Stomach smooth muscle (tissue), 2 donors: ENCODE results near the gene FAM53B.
A peak's percentile ranks its signal among the peaks of the same experiment; 100 is the strongest.

ENCODE experiments used
- H3K27ac ChIP-seq: one replicate; pipeline ENCODE4 v1.7.0; 2013; ENCODE audit warnings: mild to moderate bottlenecking, low read length, inconsistent platforms
- H3K27me3 ChIP-seq, 2 donors: one replicate each; pipeline ENCODE4 v1.7.0; 2013; ENCODE audit warnings: low read length in 2 of 2; ENCODE audit not compliant: insufficient read depth in 2 of 2, control insufficient read depth in 1 of 2
- H3K36me3 ChIP-seq, 2 donors: one replicate each; pipeline ENCODE4 v1.7.0; 2013; ENCODE audit warnings: low read length in 2 of 2; ENCODE audit not compliant: control insufficient read depth in 2 of 2, insufficient read depth in 2 of 2
- H3K4me1 ChIP-seq: one replicate; pipeline ENCODE4 v1.7.0; 2013; ENCODE audit warnings: low read length; ENCODE audit not compliant: control insufficient read depth, insufficient read depth
- H3K4me3 ChIP-seq, 2 donors: one replicate each; pipeline ENCODE4 v1.7.0; 2013; ENCODE audit warnings: low read length in 2 of 2
- H3K9ac ChIP-seq, 2 donors: one replicate each; pipeline ENCODE4 v1.7.0; 2013; ENCODE audit warnings: low read length in 2 of 2, mild to moderate bottlenecking in 1 of 2
- H3K9me3 ChIP-seq, 2 donors: one replicate each; pipeline ENCODE4 v1.7.0; 2013; ENCODE audit warnings: low read length in 2 of 2; ENCODE audit not compliant: control insufficient read depth in 2 of 2
- donor health status: healthy.
- donor health status: Pancreatic carcinoma.

Gene FAM53B

GRCh38 chr10:124735491-124736286 is 8.5 kb downstream of the FAM53B start:
- peaks cover 89% of the 10 kb centered on the region for H3K4me1 ChIP-seq
- peak overlapping the region; percentile 81 for H3K27ac ChIP-seq
- H3K9me3 ChIP-seq = no peaks in the 10 kb centered on the region
- H3K36me3 ChIP-seq = no peaks in the 10 kb centered on the region
- peak overlapping the region; percentile 47 to 55 for H3K4me3 ChIP-seq
- H3K27me3 ChIP-seq = no peaks in the 10 kb centered on the region
- H3K9ac ChIP-seq = peak overlapping the region; percentile 4 to 47

- H3K9ac ChIP-seq = peak overlapping the region in 1 of 2 donors; percentile 64
- H3K9me3 ChIP-seq = no peaks in the 10 kb centered on the region
- H3K27me3 ChIP-seq = no peaks in the 10 kb centered on the region
- peak overlapping the region; percentile 81 for H3K27ac ChIP-seq
- no peaks in the 10 kb centered on the region for H3K36me3 ChIP-seq
- H3K4me1 ChIP-seq = peaks cover 80% of the 10 kb centered on the region
- no peak overlapping the region for H3K4me3 ChIP-seq
Measured at GRCh38 chr10:124734311-124735166, 9.6 kb downstream of the FAM53B start.

GRCh38 chr10:124733571-124734245 is 10.5 kb downstream of the FAM53B start:
- H3K4me1 ChIP-seq = peaks cover 76% of the 10 kb centered on the region
- H3K27me3 ChIP-seq = no peaks in the 10 kb centered on the region
- H3K4me3 ChIP-seq = peak overlapping the region in 1 of 2 donors; percentile 40
- H3K36me3 ChIP-seq = no peaks in the 10 kb centered on the region
- H3K9ac ChIP-seq = peak overlapping the region; percentile 47 to 64
- H3K27ac ChIP-seq = peak overlapping the region; percentile 81
- H3K9me3 ChIP-seq = no peaks in the 10 kb centered on the region

- peak overlapping the region; percentile 81 for H3K27ac ChIP-seq
- peak overlapping the region in 1 of 2 donors; percentile 40 for H3K4me3 ChIP-seq
- peaks cover 74% of the 10 kb centered on the region for H3K4me1 ChIP-seq
- no peaks in the 10 kb centered on the region for H3K36me3 ChIP-seq
- H3K9me3 ChIP-seq = no peaks in the 10 kb centered on the region
- H3K27me3 ChIP-seq = no peaks in the 10 kb centered on the region
- H3K9ac ChIP-seq = peak overlapping the region; percentile 47 to 64
Measured at GRCh38 chr10:124732931-124733570, 11.1 kb downstream of the FAM53B start.

- no peak overlapping the region for H3K9ac ChIP-seq
- H3K4me3 ChIP-seq = no peak overlapping the region
- peaks cover 67% of the 10 kb centered on the region for H3K4me1 ChIP-seq
- no peaks in the 10 kb centered on the region for H3K9me3 ChIP-seq
- no peaks in the 10 kb centered on the region for H3K27me3 ChIP-seq
- H3K36me3 ChIP-seq = no peaks in the 10 kb centered on the region
- no peak overlapping the region for H3K27ac ChIP-seq
Measured at GRCh38 chr10:124731551-124731950, 12.6 kb downstream of the FAM53B start.

GRCh38 chr10:124730790-124731189 is 13.4 kb downstream of the FAM53B start:
- no peak overlapping the region for H3K27ac ChIP-seq

GRCh38 chr10:124728830-124729661 is 15.1 kb downstream of the FAM53B start:
- no peaks in the 10 kb centered on the region for H3K9me3 ChIP-seq
- H3K4me1 ChIP-seq = peaks cover 56% of the 10 kb centered on the region
- no peak overlapping the region for H3K9ac ChIP-seq
- H3K27me3 ChIP-seq = no peaks in the 10 kb centered on the region
- peak overlapping the region; percentile 31 for H3K27ac ChIP-seq
- no peak overlapping the region for H3K4me3 ChIP-seq
- H3K36me3 ChIP-seq = peaks cover 0 to 2% of the 10 kb centered on the region in 2 donors

More at GRCh38 chr10:124730790-124731189, 13.4 kb downstream of the FAM53B start:
- Histone ChIP-seq H3K36me3 (no peaks in the 10 kb centered on the region), H3K9me3 (no peaks in the 10 kb centered on the region), H3K4me1 (peaks cover 59% of the 10 kb centered on the region), H3K27me3 (no peaks in the 10 kb centered on the region), H3K9ac (no peak overlapping the region), H3K4me3 (no peak overlapping the region)

GRCh38 chr10:124728071-124728829 is 15.9 kb downstream of the FAM53B start:
- no peaks in the 10 kb centered on the region for H3K27me3 ChIP-seq
- peaks cover 55% of the 10 kb centered on the region for H3K4me1 ChIP-seq
- peak overlapping the region; percentile 31 for H3K27ac ChIP-seq
- H3K36me3 ChIP-seq = peaks cover 0 to 2% of the 10 kb centered on the region in 2 donors
- no peak overlapping the region for H3K9ac ChIP-seq
- no peaks in the 10 kb centered on the region for H3K9me3 ChIP-seq
- H3K4me3 ChIP-seq = no peak overlapping the region

- no peaks in the 10 kb centered on the region for H3K27me3 ChIP-seq
- no peaks in the 10 kb centered on the region for H3K9me3 ChIP-seq
- H3K36me3 ChIP-seq = peaks cover 0 to 2% of the 10 kb centered on the region in 2 donors
- no peak overlapping the region for H3K27ac ChIP-seq
- H3K9ac ChIP-seq = peak overlapping the region in 1 of 2 donors; percentile 21
- no peak overlapping the region for H3K4me3 ChIP-seq
- H3K4me1 ChIP-seq = peaks cover 55% of the 10 kb centered on the region
Measured at GRCh38 chr10:124727361-124727960, 16.7 kb downstream of the FAM53B start.
